Measurements from ENCODE around the gene BLVRA. TPM values are rescaled to one million over a fixed set of nuclear protein-coding genes. Genes with fewer than 3 reads are reported as not detected.

The BLVRA gene
- total and polyA plus RNA-seq, 2 experiments from 2014 or later = 21.0 to 34.2 TPM

- no peak for DNase-seq (ENCODE audit: low spot score)
- no peak overlapping the region for H3K4me3 ChIP-seq
- H3K79me2 ChIP-seq = peaks cover 8% of the 10 kb centered on the region
- H3K4me2 ChIP-seq = no peak overlapping the region
- H2AFZ ChIP-seq = no peak overlapping the region
- TF ChIP-seq EZH2phosphoT487 (IDR thresholded peaks at IDR 0.05; ENCODE audit: low read depth, severe bottlenecking, unreplicated experiment) (no peak), EZH2 (IDR thresholded peaks at IDR 0.05; ENCODE audit: borderline replicate concordance) (no peak), CTCF (IDR thresholded peaks at IDR 0.05; ENCODE audit: poor library complexity) (no peak)
- no peaks in the 10 kb centered on the region for H4K20me1 ChIP-seq (ENCODE audit: insufficient read depth, poor library complexity, severe bottlenecking)
- H3K9me3 ChIP-seq (ENCODE audit: low read depth) = no peaks in the 10 kb centered on the region
- 100% methylated on average over 5 of the region's 5 CpGs for WGBS (ENCODE audit: low lambda C conversion rate, missing lambda C conversion rate)
- H3K4me1 ChIP-seq (ENCODE audit: insufficient read depth) = peaks cover 19% of the 10 kb centered on the region
- no peaks in the 10 kb centered on the region for H3K9me2 ChIP-seq (replicated peaks; ENCODE audit: insufficient read depth)
- H3K36me3 ChIP-seq (replicated peaks; ENCODE audit: insufficient read depth, low read depth) = no peaks in the 10 kb centered on the region
- no peak overlapping the region for H3K27ac ChIP-seq
- H3K27me3 ChIP-seq = peaks cover 6% of the 10 kb centered on the region
These were observed 2.4 kb downstream of the BLVRA start for GRCh38 chr7:43760861-43761260.

GRCh38 chr7:43761382-43761781 lies 2.9 kb downstream of the BLVRA start:
- TF ChIP-seq EZH2 (IDR thresholded peaks at IDR 0.05; ENCODE audit: borderline replicate concordance) (no peak), CTCF (IDR thresholded peaks at IDR 0.05; ENCODE audit: poor library complexity) (no peak), EZH2phosphoT487 (IDR thresholded peaks at IDR 0.05; ENCODE audit: low read depth, severe bottlenecking, unreplicated experiment) (no peak)
- Histone ChIP-seq H3K27me3 (peaks cover 6% of the 10 kb centered on the region), H3K9me3 (ENCODE audit: low read depth) (no peaks in the 10 kb centered on the region), H3K27ac (no peak overlapping the region), H3K9me2 (replicated peaks; ENCODE audit: insufficient read depth) (no peaks in the 10 kb centered on the region), H3K4me1 (ENCODE audit: insufficient read depth) (peaks cover 19% of the 10 kb centered on the region), H3K4me3 (no peak overlapping the region), H4K20me1 (ENCODE audit: insufficient read depth, poor library complexity, severe bottlenecking) (no peaks in the 10 kb centered on the region), H2AFZ (no peak overlapping the region), H3K4me2 (no peak overlapping the region), H3K36me3 (replicated peaks; ENCODE audit: insufficient read depth, low read depth) (no peaks in the 10 kb centered on the region), H3K79me2 (peaks cover 9% of the 10 kb centered on the region)
- 100% methylated on average over 1 of the region's 1 CpG for WGBS (ENCODE audit: low lambda C conversion rate, missing lambda C conversion rate)
- DNase-seq (ENCODE audit: low spot score) = no peak

- no peak for DNase-seq (ENCODE audit: low spot score)
- Histone ChIP-seq H3K79me2 (peaks cover 9% of the 10 kb centered on the region), H4K20me1 (ENCODE audit: insufficient read depth, poor library complexity, severe bottlenecking) (no peaks in the 10 kb centered on the region), H3K36me3 (replicated peaks; ENCODE audit: insufficient read depth, low read depth) (no peaks in the 10 kb centered on the region), H3K9me2 (replicated peaks; ENCODE audit: insufficient read depth) (no peaks in the 10 kb centered on the region), H3K9me3 (ENCODE audit: low read depth) (no peaks in the 10 kb centered on the region), H3K27me3 (peaks cover 6% of the 10 kb centered on the region), H3K27ac (no peak overlapping the region), H3K4me2 (no peak overlapping the region), H3K4me1 (ENCODE audit: insufficient read depth) (peaks cover 19% of the 10 kb centered on the region), H2AFZ (no peak overlapping the region), H3K4me3 (no peak overlapping the region)
- whole genome bisulfite sequencing (ENCODE audit: low lambda C conversion rate, missing lambda C conversion rate) = 84% methylated on average over 5 of the region's 5 CpGs
- TF ChIP-seq EZH2 (IDR thresholded peaks at IDR 0.05; ENCODE audit: borderline replicate concordance) = no peak
- no peak for TF ChIP-seq CTCF (IDR thresholded peaks at IDR 0.05; ENCODE audit: poor library complexity)
- no peak for TF ChIP-seq EZH2phosphoT487 (IDR thresholded peaks at IDR 0.05; ENCODE audit: low read depth, severe bottlenecking, unreplicated experiment)
These were observed 3.6 kb downstream of the BLVRA start for GRCh38 chr7:43761938-43762692.

Measured in hepatocyte (in vitro differentiated cells).